DND-41 (cell line): ENCODE results near the gene PPID.

Experiments
- ATAC-seq: fragments of 200-7000 bp; cut with Tn5 transposase; 3 replicates; pipeline ENCODE4 v1.9.1; 2021; ENCODE audit warnings: low read depth; ENCODE audit not compliant: insufficient read depth
- DNase-seq: peaks from one replicate; pipeline ENCODE4 v3.0.0-alpha.2; 2020
- H2AFZ ChIP-seq: 2 replicates; pipeline ENCODE4 v1.6.0; 2012; ENCODE audit warnings: low read depth, low read length
- H3K27ac ChIP-seq: 2 replicates; pipeline ENCODE4 v1.5.1; 2012; ENCODE audit warnings: low read length, inconsistent platforms
- H3K27me3 ChIP-seq: fragments of 200-600 bp; sonication (generic); 2 replicates; pipeline ENCODE4 v1.6.0; 2012; ENCODE audit warnings: low read length, mild to moderate bottlenecking, inconsistent platforms; ENCODE audit not compliant: insufficient read depth, poor library complexity
- H3K36me3 ChIP-seq: 2 replicates; pipeline ENCODE4 v1.5.1; 2012; ENCODE audit warnings: low read length, inconsistent platforms; ENCODE audit not compliant: insufficient read depth
- H3K4me1 ChIP-seq: 2 replicates; pipeline ENCODE4 v1.5.1; 2012; ENCODE audit warnings: mild to moderate bottlenecking, low read length; ENCODE audit not compliant: insufficient read depth
- H3K4me2 ChIP-seq: 2 replicates; pipeline ENCODE4 v1.6.0; 2012; ENCODE audit warnings: mild to moderate bottlenecking, moderate library complexity, low read length, inconsistent platforms; ENCODE audit not compliant: insufficient read depth
- H3K4me3 ChIP-seq, 2 experiments: fragments of 200-600 bp in 1 of 2; shearing (Covaris generic) in 1 of 2; 2 replicates each; pipeline ENCODE4 v1.5.1; 2012 to 2016; ENCODE audit warnings: inconsistent platforms in 2 of 2, low read length in 2 of 2, mild to moderate bottlenecking in 2 of 2, low read depth in 1 of 2, moderate library complexity in 1 of 2
- H3K79me2 ChIP-seq: 2 replicates; pipeline ENCODE4 v1.6.0; 2012; ENCODE audit warnings: low read length, inconsistent platforms; ENCODE audit not compliant: insufficient read depth
- H3K9ac ChIP-seq: 2 replicates; pipeline ENCODE4 v1.6.0; 2012; ENCODE audit warnings: low read depth, mild to moderate bottlenecking, inconsistent platforms, low read length, moderate library complexity
- H3K9me3 ChIP-seq: 2 replicates; pipeline ENCODE4 v1.5.1; 2012; ENCODE audit warnings: low read length, moderate library complexity, mild to moderate bottlenecking, inconsistent platforms; ENCODE audit not compliant: insufficient read depth, severe bottlenecking
- H4K20me1 ChIP-seq: 2 replicates; pipeline ENCODE4 v1.6.0; 2012; ENCODE audit warnings: low read length; ENCODE audit not compliant: insufficient read depth
- EZH2 ChIP-seq: IDR thresholded peaks from 3 replicates; pipeline ENCODE4 v1.6.1; 2012; ENCODE audit warnings: borderline replicate concordance, low read depth, mild to moderate bottlenecking, moderate library complexity, low read length, inconsistent platforms; ENCODE audit not compliant: severe bottlenecking
- TF ChIP-seq, protein P1 (sequence below): IDR thresholded peaks from 2 replicates; pipeline ENCODE4 v1.5.1; 2012; ENCODE audit warnings: borderline replicate concordance, low read length, moderate library complexity, mild to moderate bottlenecking; ENCODE audit not compliant: poor library complexity, severe bottlenecking; ENCODE audit errors: extremely low read depth

The PPID gene

DNA sequence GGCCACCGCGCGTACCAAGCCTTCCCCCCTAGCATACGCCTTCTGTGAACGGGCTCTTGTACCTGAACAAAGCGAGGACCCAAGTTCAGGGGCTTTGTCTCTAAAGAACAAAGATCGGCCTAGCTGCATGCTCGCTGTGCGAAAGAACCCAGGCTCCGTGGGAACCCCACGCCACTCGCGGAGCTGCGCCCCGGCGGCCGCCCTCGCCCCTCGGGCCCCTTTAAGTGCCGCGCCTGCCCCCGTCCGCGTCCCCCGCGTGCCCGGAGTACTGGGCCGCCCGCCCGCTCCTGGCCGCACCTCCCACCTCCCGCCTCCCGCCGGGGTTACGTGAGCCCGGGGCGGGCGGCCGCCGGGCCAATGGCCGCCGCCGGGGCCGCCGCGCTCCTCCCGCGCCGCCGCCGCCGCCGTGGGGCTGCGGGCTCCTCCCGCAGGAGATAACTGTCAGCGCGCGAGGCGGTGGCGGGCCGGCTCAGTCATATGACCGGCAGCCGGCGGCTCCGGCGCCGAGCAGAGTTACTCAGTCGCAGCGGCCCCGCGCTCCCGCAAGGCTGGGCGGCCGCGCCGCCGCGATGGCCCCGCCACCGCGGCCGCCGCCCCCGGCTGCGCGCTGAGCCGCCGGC lies 45.5 kb upstream of the PPID start, which contains the start of gene FNIP2:
TSS of gene FNIP2 (plus strand) at position 472 of the 620 bp plus-strand sequence. CDS start 187 bp downstream, outside the sequence.
- H3K4me1 ChIP-seq: no peaks in the 10 kb centered on the region
- H3K9me3 ChIP-seq: no peaks in the 10 kb centered on the region
- no peak for DNase-seq
- H3K79me2 ChIP-seq: no peaks in the 10 kb centered on the region
- no peaks in the 10 kb centered on the region for H3K27me3 ChIP-seq
- no peak within 1 kb of the TSS for H3K4me3 ChIP-seq
- no peaks in the 10 kb centered on the region for H4K20me1 ChIP-seq
- H3K4me2 ChIP-seq: no peak within 1 kb of the TSS
- no peak within 1 kb of the TSS for H3K27ac ChIP-seq
- no peaks in the 10 kb centered on the region for H3K36me3 ChIP-seq
- TF ChIP-seq, protein P1, sequence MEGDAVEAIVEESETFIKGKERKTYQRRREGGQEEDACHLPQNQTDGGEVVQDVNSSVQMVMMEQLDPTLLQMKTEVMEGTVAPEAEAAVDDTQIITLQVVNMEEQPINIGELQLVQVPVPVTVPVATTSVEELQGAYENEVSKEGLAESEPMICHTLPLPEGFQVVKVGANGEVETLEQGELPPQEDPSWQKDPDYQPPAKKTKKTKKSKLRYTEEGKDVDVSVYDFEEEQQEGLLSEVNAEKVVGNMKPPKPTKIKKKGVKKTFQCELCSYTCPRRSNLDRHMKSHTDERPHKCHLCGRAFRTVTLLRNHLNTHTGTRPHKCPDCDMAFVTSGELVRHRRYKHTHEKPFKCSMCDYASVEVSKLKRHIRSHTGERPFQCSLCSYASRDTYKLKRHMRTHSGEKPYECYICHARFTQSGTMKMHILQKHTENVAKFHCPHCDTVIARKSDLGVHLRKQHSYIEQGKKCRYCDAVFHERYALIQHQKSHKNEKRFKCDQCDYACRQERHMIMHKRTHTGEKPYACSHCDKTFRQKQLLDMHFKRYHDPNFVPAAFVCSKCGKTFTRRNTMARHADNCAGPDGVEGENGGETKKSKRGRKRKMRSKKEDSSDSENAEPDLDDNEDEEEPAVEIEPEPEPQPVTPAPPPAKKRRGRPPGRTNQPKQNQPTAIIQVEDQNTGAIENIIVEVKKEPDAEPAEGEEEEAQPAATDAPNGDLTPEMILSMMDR: no peak
- no peak for TF ChIP-seq EZH2
- no peak for ATAC-seq
- H3K9ac ChIP-seq: no peak within 1 kb of the TSS
- H2AFZ ChIP-seq: no peak within 1 kb of the TSS

DNA sequence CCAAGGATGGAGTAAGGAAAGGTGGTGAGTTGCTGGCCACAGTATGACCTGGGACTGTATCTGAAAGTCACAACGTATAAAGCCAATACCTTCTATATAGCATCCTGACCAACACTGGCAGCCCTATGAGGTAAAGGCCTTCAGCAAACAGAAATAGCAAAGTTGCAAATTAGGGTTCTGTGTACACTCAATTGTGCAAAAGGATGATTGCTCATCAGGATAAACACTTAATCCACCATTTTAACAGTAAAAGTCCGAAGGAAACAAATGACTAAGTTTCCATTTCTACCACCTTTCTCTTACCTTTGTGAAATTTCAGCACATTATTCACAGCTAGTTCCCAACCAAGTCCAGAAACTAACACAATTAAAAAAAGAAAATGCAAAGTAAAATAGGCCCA lies 44.3 kb upstream of the PPID start:
- no peak overlapping the region for H2AFZ ChIP-seq
- no peak for TF ChIP-seq EZH2
- TF ChIP-seq, protein P1: no peak
- no peaks in the 10 kb centered on the region for H3K79me2 ChIP-seq
- H3K9me3 ChIP-seq: no peaks in the 10 kb centered on the region
- H3K27me3 ChIP-seq: no peaks in the 10 kb centered on the region
- H3K9ac ChIP-seq: no peak overlapping the region
- no peak overlapping the region for H3K27ac ChIP-seq
- ATAC-seq (no peak), DNase-seq (no peak)
- H3K36me3 ChIP-seq: no peaks in the 10 kb centered on the region
- no peak overlapping the region for H3K4me2 ChIP-seq
- H3K4me1 ChIP-seq: no peaks in the 10 kb centered on the region
- no peaks in the 10 kb centered on the region for H4K20me1 ChIP-seq
- no peak overlapping the region for H3K4me3 ChIP-seq

DNA sequence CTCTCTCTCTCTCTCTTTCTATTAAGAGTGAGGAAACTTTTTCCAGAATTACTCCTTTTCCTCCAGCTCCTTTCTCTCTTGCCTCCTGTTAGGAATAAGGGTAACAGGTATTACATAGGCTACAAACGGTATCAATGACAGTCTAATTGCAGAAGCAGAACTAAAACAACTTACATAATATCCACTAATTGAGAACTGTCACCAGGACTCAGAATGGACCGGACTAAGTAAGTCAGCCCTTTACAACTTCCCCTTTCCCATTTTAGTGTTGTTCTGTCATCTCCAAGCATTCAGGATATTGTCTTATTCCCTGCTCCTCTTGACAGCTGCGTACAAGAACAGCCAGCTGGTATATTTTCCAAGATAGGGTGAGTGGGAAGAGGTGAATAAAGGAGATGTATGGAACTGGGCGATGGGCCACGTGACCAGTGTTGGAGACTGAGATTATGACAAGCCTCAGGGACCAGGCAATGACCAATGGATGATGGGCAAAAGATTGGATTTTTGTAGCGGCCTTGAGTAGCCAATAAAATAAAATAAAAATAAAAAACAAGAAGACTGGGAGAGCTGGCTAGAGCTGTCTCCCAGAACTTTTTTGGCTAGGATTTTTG lies 43.3 kb upstream of the PPID start:
- Histone ChIP-seq H3K9ac (no peak overlapping the region), H3K4me1 (no peaks in the 10 kb centered on the region), H3K36me3 (no peaks in the 10 kb centered on the region), H2AFZ (no peak overlapping the region), H3K4me3 (no peak overlapping the region), H3K27me3 (no peaks in the 10 kb centered on the region), H3K4me2 (no peak overlapping the region), H4K20me1 (no peaks in the 10 kb centered on the region), H3K79me2 (no peaks in the 10 kb centered on the region), H3K9me3 (no peaks in the 10 kb centered on the region), H3K27ac (no peak overlapping the region)
- ATAC-seq (no peak), DNase-seq (no peak)
- TF ChIP-seq, protein P1: no peak
- TF ChIP-seq EZH2: no peak
